Naive thymus-derived CD4-positive, alpha-beta T cell (primary cell): ENCODE data around the gene NIF3L1. TPM values are rescaled to one million over a fixed set of nuclear protein-coding genes. Genes with fewer than 3 reads are reported as not detected.
A peak's percentile ranks its signal among the peaks of the same experiment; 100 is the strongest.
"Not testable (repeated sequence)": the region's sequence is repeated elsewhere in the genome, so short reads cannot be mapped to it uniquely, and the experiment has no call there.

Experiments used
- ATAC-seq: fragments of 150-1000 bp; cut with Tn5 transposase; 2 replicates; pipeline ENCODE4 v1.10.0; 2021; ENCODE audit warnings: mild to moderate bottlenecking, moderate library complexity
- CTCF ChIA-PET: fragments of 350-600 bp; sonication (Branson Sonifier 250); formaldehyde crosslinking; loops from one replicate; lab custom pipeline; 2021; ENCODE audit warnings: antibody characterized with exemption; lab: Charles Lee
- POLR2A ChIA-PET: fragments of 350-600 bp; sonication (Branson Sonifier 250); formaldehyde crosslinking; loops from one replicate; lab custom pipeline; 2021; ENCODE audit warnings: antibody characterized with exemption, inconsistent platforms; lab: Charles Lee
- DNase-seq, 9 donors: peaks; one replicate each; pipeline versions ENCODE4 v3.0.0 to v3.0.0-alpha.2; 2020 to 2022; ENCODE audit warnings: mixed read lengths in 1 of 9
- H3K27ac ChIP-seq: one replicate; pipeline ENCODE4 v1.7.0; 2013; ENCODE audit warnings: mild to moderate bottlenecking, low read depth, low read length, moderate library complexity
- H3K27me3 ChIP-seq, 2 donors: one replicate each; pipeline ENCODE4 v1.7.0; 2013; ENCODE audit warnings: low read length in 2 of 2, mild to moderate bottlenecking in 2 of 2, moderate library complexity in 2 of 2; ENCODE audit not compliant: control insufficient read depth in 2 of 2, insufficient read depth in 2 of 2
- H3K36me3 ChIP-seq, 3 experiments: 1 replicate in 2 of 3; 2 replicates in 1 of 3; pipeline ENCODE4 v1.7.0; 2013; ENCODE audit warnings: low read length in 3 of 3, mild to moderate bottlenecking in 3 of 3, moderate library complexity in 1 of 3; ENCODE audit not compliant: insufficient read depth in 3 of 3, control insufficient read depth in 2 of 3
- H3K4me1 ChIP-seq, 2 donors: one replicate each; pipeline ENCODE4 v1.7.0; 2013; ENCODE audit warnings: low read length in 2 of 2, mild to moderate bottlenecking in 2 of 2, moderate library complexity in 1 of 2; ENCODE audit not compliant: control insufficient read depth in 2 of 2, insufficient read depth in 2 of 2
- H3K4me3 ChIP-seq: 2 replicates; pipeline ENCODE4 v1.7.0; 2013; ENCODE audit warnings: mild to moderate bottlenecking, low read length
- H3K9me3 ChIP-seq, 3 experiments: 1 replicate in 2 of 3; 2 replicates in 1 of 3; pipeline ENCODE4 v1.7.0; 2013; ENCODE audit warnings: low read length in 3 of 3; ENCODE audit not compliant: control insufficient read depth in 2 of 3
- H3K27ac Mint-ChIP-seq, 9 donors: one replicate each; pipeline ENCODE4 v1.8.0; 2020 to 2022; ENCODE audit warnings: mixed read lengths in 9 of 9, mild to moderate bottlenecking in 8 of 9, moderate library complexity in 5 of 9, inconsistent platforms in 2 of 9
- H3K27me3 Mint-ChIP-seq, 5 donors: one replicate each; pipeline ENCODE4 v1.8.0; 2021 to 2022; ENCODE audit warnings: mixed read lengths in 5 of 5, mild to moderate bottlenecking in 1 of 5
- H3K36me3 Mint-ChIP-seq, 5 donors: one replicate each; pipeline ENCODE4 v1.8.0; 2020 to 2022; ENCODE audit warnings: mixed read lengths in 5 of 5, mild to moderate bottlenecking in 3 of 5, inconsistent platforms in 1 of 5
- H3K4me1 Mint-ChIP-seq, 7 donors: one replicate each; pipeline ENCODE4 v1.8.0; 2020 to 2022; ENCODE audit warnings: mixed read lengths in 7 of 7, mild to moderate bottlenecking in 3 of 7, inconsistent platforms in 1 of 7
- H3K4me3 Mint-ChIP-seq, 10 donors: one replicate each; pipeline ENCODE4 v1.8.0; 2020 to 2022; ENCODE audit warnings: mild to moderate bottlenecking in 10 of 10, mixed read lengths in 10 of 10, moderate library complexity in 6 of 10, inconsistent platforms in 2 of 10
- H3K9me3 Mint-ChIP-seq, 11 donors: one replicate each; pipeline ENCODE4 v1.8.0; 2020 to 2022; ENCODE audit warnings: mixed read lengths in 11 of 11, mild to moderate bottlenecking in 4 of 11, inconsistent platforms in 1 of 11, moderate library complexity in 1 of 11
- intact Hi-C, 2 donors: fragments of 100-400 bp; cut with micrococcal nuclease; formaldehyde crosslinking; loops; one replicate each; pipeline ENCODE4 v1.15.1; 2023
- polyA plus RNA-seq, 2 donors: library from polyadenylated mRNA; unstranded; fragments of 300-500 nt; fragmentation: Illumina TruSeq; gene quantifications; one replicate each; pipeline ENCODE4 v1.2.3, GENCODE V29; 2021
- total RNA-seq, 6 experiments: library from RNA in 5 of 6; stranded (reverse) in 5 of 6; gene quantifications; 1 replicate in 5 of 6; 2 replicates in 1 of 6; pipeline ENCODE4 v1.2.3 and lab custom pipeline; 2021 to 2026

NIF3L1 gene
- total and polyA plus RNA-seq, 7 experiments from 2014 or later: 11.5 to 33.9 (median 31.4) TPM

DNA sequence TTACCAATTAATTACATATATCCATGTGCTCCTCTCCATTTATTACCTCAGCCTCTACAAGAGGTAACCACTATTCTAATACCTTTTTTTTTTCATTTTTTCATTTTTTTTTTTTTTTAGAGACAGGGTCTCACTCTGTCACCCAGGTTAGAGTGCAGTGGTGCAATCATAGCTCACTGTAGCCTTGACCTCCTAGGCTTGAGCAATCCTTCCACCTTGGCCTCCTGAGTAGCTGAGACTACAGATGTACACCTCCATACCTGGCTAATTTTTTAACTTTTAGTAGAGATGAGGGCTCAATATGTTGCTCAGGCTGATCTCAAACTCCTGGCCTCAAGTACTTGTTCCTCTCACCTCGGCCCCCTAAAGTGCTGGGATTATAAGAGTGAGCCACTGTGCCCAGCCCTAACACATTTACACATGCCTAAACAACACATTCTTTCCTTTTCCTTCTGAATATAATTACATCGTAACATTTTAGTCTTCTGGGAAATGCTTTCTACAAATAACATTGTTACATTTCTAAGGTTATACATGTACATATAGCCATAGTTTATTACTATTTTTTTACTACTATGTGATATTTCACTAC is 10.8 kb upstream of the NIF3L1 start:
- ChIA-PET POLR2A (interaction anchor here (0.6 to 1.2 kb wide), 3 partner anchors 9 to 332 kb away, joined by 4 to 16 read pairs (median 4); partner anchors contain the start of gene CLK1), CTCF (interaction anchor here (0.6 kb wide), 1 partner anchor 280 kb away, joined by 4 read pairs; no protein-coding TSS in a partner anchor)
- H3K9me3 Mint-ChIP-seq: no peaks in the 10 kb centered on the region
- no peak overlapping the region for H3K27ac ChIP-seq
- no peaks in the 10 kb centered on the region for H3K27me3 ChIP-seq
- H3K4me1 Mint-ChIP-seq: peaks cover 0 to 17% (median 6%) of the 10 kb centered on the region in 7 donors
- no peak overlapping the region for H3K27ac Mint-ChIP-seq
- no peaks in the 10 kb centered on the region for H3K27me3 Mint-ChIP-seq
- no peak overlapping the region for H3K4me3 ChIP-seq
- intact Hi-C loops: no loop called here
- no peak for DNase-seq
- H3K4me1 ChIP-seq: no peaks in the 10 kb centered on the region
- no peak overlapping the region for H3K4me3 Mint-ChIP-seq
- H3K36me3 Mint-ChIP-seq: peaks cover 0 to 51% (median 32%) of the 10 kb centered on the region in 5 donors
- no peak for ATAC-seq
- peaks cover 9 to 73% (median 13%) of the 10 kb centered on the region in 3 experiments for H3K36me3 ChIP-seq
- no peaks in the 10 kb centered on the region for H3K9me3 ChIP-seq

DNA sequence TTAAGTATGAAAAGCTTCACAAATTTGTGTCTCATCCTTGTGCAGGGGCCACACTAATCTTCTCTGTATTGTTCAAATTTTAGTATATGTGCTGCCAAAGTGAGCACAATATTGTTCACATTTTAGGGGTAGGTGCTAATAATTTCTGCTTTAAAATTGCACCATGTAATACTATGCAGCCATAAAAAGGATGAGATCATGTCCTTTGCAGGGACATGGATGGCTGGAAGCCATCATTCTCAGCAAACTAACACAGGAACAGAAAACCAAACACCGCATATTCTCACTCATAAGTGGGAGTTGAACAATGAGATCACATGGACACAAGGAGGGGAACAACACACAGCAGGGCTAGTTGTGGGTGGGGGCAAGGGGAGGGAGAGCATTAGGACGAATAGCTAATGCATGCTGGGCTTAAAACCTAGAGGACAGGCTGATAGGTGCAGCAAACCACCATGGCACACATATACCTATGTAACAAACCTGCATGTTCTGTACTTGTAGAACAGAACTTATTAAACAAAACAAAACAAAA is 7.4 kb upstream of the NIF3L1 start:
- Mint-ChIP-seq H3K36me3 (peaks cover 0 to 43% (median 25%) of the 10 kb centered on the region in 5 donors), H3K4me1 (peaks cover 0 to 34% (median 14%) of the 10 kb centered on the region in 7 donors), H3K27ac (peak overlapping the region in 1 of 9 donors; percentile 19)
- POLR2A ChIA-PET: interaction anchor here (3.1 kb wide), 1 partner anchor 17 kb away, joined by 14 read pairs; the partner anchor contains the start of gene CLK1
- H3K4me3 ChIP-seq, H3K4me1 ChIP-seq, H3K9me3 ChIP-seq, H3K4me3 Mint-ChIP-seq, ATAC-seq, H3K27me3 ChIP-seq, intact Hi-C loops, DNase-seq, H3K27me3 Mint-ChIP-seq, H3K27ac ChIP-seq, H3K9me3 Mint-ChIP-seq: not testable (repeated sequence)
- CTCF ChIA-PET: interaction anchor here (0.6 kb wide), 1 partner anchor 44 kb away, joined by 5 read pairs; no protein-coding TSS in a partner anchor
- peaks cover 9 to 61% (median 13%) of the 10 kb centered on the region in 3 experiments for H3K36me3 ChIP-seq

DNA sequence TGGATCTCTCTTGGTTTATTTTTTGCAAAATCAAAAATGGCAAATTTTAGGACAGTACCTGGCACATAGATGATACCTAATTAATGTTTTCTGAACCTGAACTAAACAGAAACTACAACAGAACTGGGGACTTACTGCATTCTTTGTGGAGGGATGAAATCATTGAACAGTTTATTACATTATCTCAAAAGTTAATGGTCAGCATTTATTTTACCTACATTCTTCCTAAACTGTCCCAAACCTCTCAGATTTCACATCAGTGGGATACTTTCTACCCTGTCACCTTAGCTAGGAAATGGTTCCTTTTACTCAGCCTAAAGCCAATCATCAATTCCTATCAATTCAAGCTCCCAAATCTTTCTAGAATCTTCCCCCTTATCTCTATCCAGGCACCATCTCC is 10.3 kb downstream of the NIF3L1 start:
- peaks cover 10 to 75% (median 40%) of the 10 kb centered on the region in 3 experiments for H3K36me3 ChIP-seq
- CTCF ChIA-PET: interaction anchor here (1.3 kb wide), 1 partner anchor 333 kb away, joined by 4 read pairs; no protein-coding TSS in a partner anchor
- H3K9me3 ChIP-seq: no peaks in the 10 kb centered on the region
- DNase-seq: no peak
- Mint-ChIP-seq H3K4me3 (no peak overlapping the region), H3K9me3 (peaks cover 0 to 2% (median 0%) of the 10 kb centered on the region in 11 donors), H3K4me1 (peaks cover 0 to 24% (median 6%) of the 10 kb centered on the region in 7 donors), H3K27ac (peak overlapping the region in 1 of 9 donors; percentile 28), H3K27me3 (no peaks in the 10 kb centered on the region), H3K36me3 (peaks cover 21 to 39% (median 26%) of the 10 kb centered on the region in 5 donors)
- H3K27me3 ChIP-seq: no peaks in the 10 kb centered on the region
- H3K4me1 ChIP-seq: no peaks in the 10 kb centered on the region
- intact Hi-C loops: no loop called here
- no peak overlapping the region for H3K4me3 ChIP-seq
- no peak for ATAC-seq
- no peak overlapping the region for H3K27ac ChIP-seq
- POLR2A ChIA-PET: interaction anchor here (0.5 to 1.7 kb wide), 2 partner anchors 10 to 36 kb away, joined by 4 to 8 read pairs; partner anchors contain the start of genes NIF3L1 and PPIL3

DNA sequence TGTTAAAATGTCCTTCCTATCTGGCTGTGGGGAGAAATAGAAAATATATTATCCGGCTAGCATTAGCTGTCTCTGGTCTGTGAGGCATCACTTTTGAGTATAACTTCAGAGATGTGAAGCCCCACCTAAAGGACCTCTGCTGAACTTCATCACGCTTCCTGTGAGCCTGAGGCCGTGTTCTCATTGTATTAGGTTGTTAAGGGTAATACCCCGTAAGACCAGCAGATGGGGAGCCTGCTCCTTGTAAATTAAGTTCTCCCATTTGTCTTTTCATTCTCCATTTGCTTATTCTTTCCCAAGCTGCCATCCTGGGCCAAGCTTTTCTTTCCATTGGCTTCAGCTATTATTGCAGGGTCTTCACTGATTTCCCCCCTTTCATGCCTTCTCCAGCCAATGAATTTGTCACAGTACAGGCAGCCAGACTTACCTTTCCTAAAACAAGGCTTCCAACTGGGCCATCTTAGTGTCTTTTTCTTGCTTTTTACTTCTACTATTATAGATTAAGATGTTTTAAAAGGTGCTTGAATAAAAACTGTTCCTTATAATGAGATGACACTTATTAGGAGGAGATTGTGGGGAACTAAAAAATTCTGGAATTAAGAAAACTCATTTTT is 12.4 kb downstream of the NIF3L1 start:
- peak; percentile 18 to 83 (median 76) for DNase-seq
- H3K27ac Mint-ChIP-seq: peak overlapping the region; percentile 4 to 86 (median 44)
- no peaks in the 10 kb centered on the region for H3K27me3 Mint-ChIP-seq
- no peak overlapping the region for H3K4me3 ChIP-seq
- H3K36me3 Mint-ChIP-seq: peaks cover 14 to 27% (median 21%) of the 10 kb centered on the region in 5 donors
- H3K9me3 Mint-ChIP-seq: no peaks in the 10 kb centered on the region
- no peaks in the 10 kb centered on the region for H3K9me3 ChIP-seq
- ChIA-PET POLR2A (interaction anchor here (0.6 to 1.9 kb wide), 7 partner anchors 12 to 299 kb away, joined by 3 to 12 read pairs (median 3); partner anchors contain the start of genes CLK1, NIF3L1 and PPIL3), CTCF (interaction anchor here (0.6 to 2.1 kb wide), 11 partner anchors 26 to 361 kb away, joined by 3 to 17 read pairs (median 3); no protein-coding TSS in a partner anchor)
- peaks cover 5 to 68% (median 22%) of the 10 kb centered on the region in 3 experiments for H3K36me3 ChIP-seq
- no peaks in the 10 kb centered on the region for H3K27me3 ChIP-seq
- no peak overlapping the region for H3K4me3 Mint-ChIP-seq
- peaks cover 0 to 27% (median 6%) of the 10 kb centered on the region in 7 donors for H3K4me1 Mint-ChIP-seq
- intact Hi-C loops: loop anchor here (1.0 to 5.0 kb wide), 10 partner anchors 12 to 551 kb away; partner anchors contain the start of genes NIF3L1 (in 2 of the 2), PPIL3 (in 2 of the 2), CFLAR (in 1 of the 2) and ORC2 (in 1 of the 2)
- peak; percentile 100 for ATAC-seq
- H3K4me1 ChIP-seq: no peaks in the 10 kb centered on the region
- H3K27ac ChIP-seq: no peak overlapping the region

DNA sequence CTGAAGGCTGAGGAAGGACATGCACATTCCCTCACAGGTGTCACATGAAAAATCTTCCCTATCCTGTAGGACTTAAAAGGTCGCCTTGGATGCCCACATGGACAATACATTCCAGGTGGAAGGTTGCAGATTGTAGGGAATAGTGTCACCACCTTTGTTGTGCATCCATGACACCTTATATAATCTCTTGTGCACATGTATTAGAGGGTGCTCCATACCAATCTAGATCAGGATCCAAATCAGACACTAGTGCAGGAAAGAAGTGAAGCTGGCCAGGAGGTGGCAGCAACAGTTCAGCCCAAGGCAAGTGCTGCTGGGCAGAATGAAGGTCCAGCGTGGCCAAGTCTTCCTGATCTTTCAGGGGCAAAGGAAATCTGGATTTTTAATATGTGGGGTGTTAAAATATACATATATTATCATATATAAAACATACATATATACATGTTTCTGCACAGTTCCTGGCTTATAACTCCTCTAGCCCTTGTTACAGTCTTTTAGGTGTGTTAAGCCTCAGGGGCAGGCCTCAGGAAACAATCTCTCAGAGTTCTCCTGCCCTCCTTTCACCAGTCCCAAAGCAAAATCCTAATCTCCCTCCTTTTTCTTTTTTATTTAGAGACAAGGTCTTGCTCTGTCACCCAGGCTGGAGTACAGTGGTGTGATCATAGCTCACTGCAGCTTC is 16.6 kb downstream of the NIF3L1 start:
- POLR2A ChIA-PET: interaction anchor here (0.7 to 1.6 kb wide), 5 partner anchors 8 to 247 kb away, joined by 3 to 7 read pairs (median 3); partner anchors contain the start of gene CLK1
- H3K36me3 ChIP-seq: peaks cover 0 to 32% (median 8%) of the 10 kb centered on the region in 3 experiments

More for the DNA sequence above, 16.6 kb downstream of the NIF3L1 start:
- Histone ChIP-seq H3K27me3 (no peaks in the 10 kb centered on the region), H3K27ac (no peak overlapping the region), H3K4me1 (no peaks in the 10 kb centered on the region), H3K4me3 (no peak overlapping the region), H3K9me3 (no peaks in the 10 kb centered on the region)
- intact Hi-C loops: loop anchor here (1.0 kb wide), 5 partner anchors 164 to 459 kb away; no protein-coding TSS in a partner anchor
- peaks cover 0 to 19% (median 12%) of the 10 kb centered on the region in 5 donors for H3K36me3 Mint-ChIP-seq
- H3K27ac Mint-ChIP-seq: peak overlapping the region in 8 of 9 donors; percentile 0 to 81 (median 59)
- ATAC-seq (peak; percentile 43), DNase-seq (peak in 4 of 9 donors; percentile 13 to 49 (median 28))
- H3K4me3 Mint-ChIP-seq: no peak overlapping the region
- no peaks in the 10 kb centered on the region for H3K27me3 Mint-ChIP-seq
- CTCF ChIA-PET: interaction anchor here (0.6 to 3.7 kb wide), 8 partner anchors 8 to 1272 kb away, joined by 3 to 43 read pairs (median 4); no protein-coding TSS in a partner anchor
- peaks cover 0 to 14% (median 6%) of the 10 kb centered on the region in 7 donors for H3K4me1 Mint-ChIP-seq
- no peaks in the 10 kb centered on the region for H3K9me3 Mint-ChIP-seq
